GM21528 (cell line): ENCODE results near the gene FTO.
"Not testable (repeated sequence)": the region's sequence is repeated elsewhere in the genome, so short reads cannot be mapped to it uniquely, and the experiment has no call there.

Experiments
- ATAC-seq: cut with Tn5 transposase; IDR thresholded peaks from one replicate; pipeline ENCODE4 v1.9.1; 2021; ENCODE audit warnings: mild to moderate bottlenecking, moderate library complexity; ENCODE audit not compliant: unreplicated experiment, low FRiP score

Gene FTO

GRCh38 chr16:54180421-54181359 lies 476.7 kb downstream of the FTO start:
- no peak for ATAC-seq

GRCh38 chr16:54181683-54182329 lies 477.9 kb downstream of the FTO start:
- ATAC-seq, result not testable (repeated sequence)

GRCh38 chr16:54185045-54185444 lies 481.1 kb downstream of the FTO start:
- ATAC-seq, result no peak

GRCh38 chr16:54191163-54191562 lies 487.2 kb downstream of the FTO start:
- no peak for ATAC-seq

- ATAC-seq, result no peak
Observed at GRCh38 chr16:54191592-54191991, 487.6 kb downstream of the FTO start.

- no peak for ATAC-seq
Observed at GRCh38 chr16:54193013-54193664, 489.2 kb downstream of the FTO start.

- ATAC-seq, result no peak
Observed at GRCh38 chr16:54193665-54194333, 489.8 kb downstream of the FTO start.

- no peak for ATAC-seq
Observed at GRCh38 chr16:54194334-54194743, 490.4 kb downstream of the FTO start.

GRCh38 chr16:54197758-54198157 lies 493.8 kb downstream of the FTO start:
- no peak for ATAC-seq

- ATAC-seq, result no peak
Observed at GRCh38 chr16:54199487-54200160, 495.7 kb downstream of the FTO start.

- no peak for ATAC-seq
Observed at GRCh38 chr16:54200161-54200534, 496.2 kb downstream of the FTO start.

- ATAC-seq, result no peak
Observed at GRCh38 chr16:54200720-54201119, 496.8 kb downstream of the FTO start.

GRCh38 chr16:54201200-54201599 lies 497.2 kb downstream of the FTO start:
- no peak for ATAC-seq
